MCF 10A (cell line): Measurements from ENCODE around the gene ZBTB49. TPM values are rescaled to one million over a fixed set of nuclear protein-coding genes. Genes with fewer than 3 reads are reported as not detected.

Source experiments
- BruUV-seq: library from RNA; stranded (reverse); fragments of 400-500 nt; replicated peaks from 2 replicates; lab custom pipeline; 2021; lab: Mats Ljungman, UMichigan
- CTCF ChIA-PET: fragments of 300-600 bp; sonication (Branson Sonifier 250); formaldehyde crosslinking; extraction: SDS; loops from one replicate; lab custom pipeline; 2021; ENCODE audit warnings: antibody characterized with exemption, inconsistent platforms; lab: Yijun Ruan, JAX
- POLR2A ChIA-PET: fragments of 300-600, 350-650 bp; sonication (Branson Sonifier 250); formaldehyde crosslinking; extraction: SDS; loops from one replicate; lab custom pipeline; 2020; ENCODE audit warnings: antibody characterized with exemption, inconsistent platforms; lab: Yijun Ruan, JAX
- DNase-seq: peaks from one replicate; pipeline ENCODE4 v3.0.0-alpha.2; 2018; ENCODE audit not compliant: unreplicated experiment
- H3K27ac Mint-ChIP-seq: one replicate; pipeline ENCODE4 v1.8.0; 2022; ENCODE audit warnings: mild to moderate bottlenecking, low read depth, mixed read lengths; ENCODE audit not compliant: unreplicated experiment
- H3K27me3 Mint-ChIP-seq: one replicate; pipeline ENCODE4 v1.8.0; 2022; ENCODE audit warnings: mixed read lengths; ENCODE audit not compliant: insufficient read depth, unreplicated experiment
- H3K36me3 Mint-ChIP-seq: one replicate; pipeline ENCODE4 v1.8.0; 2022; ENCODE audit warnings: mild to moderate bottlenecking, moderate library complexity, mixed read lengths; ENCODE audit not compliant: insufficient read depth, unreplicated experiment
- H3K4me1 Mint-ChIP-seq: one replicate; pipeline ENCODE4 v1.8.0; 2022; ENCODE audit warnings: mixed read lengths; ENCODE audit not compliant: insufficient read depth, unreplicated experiment
- H3K4me3 Mint-ChIP-seq: one replicate; pipeline ENCODE4 v1.8.0; 2022; ENCODE audit warnings: mild to moderate bottlenecking, moderate library complexity, mixed read lengths; ENCODE audit not compliant: unreplicated experiment
- H3K9me3 Mint-ChIP-seq: one replicate; pipeline ENCODE4 v1.8.0; 2022; ENCODE audit warnings: mixed read lengths; ENCODE audit not compliant: unreplicated experiment
- intact Hi-C: fragments of 100-400 bp; cut with micrococcal nuclease; formaldehyde crosslinking; loops from 2 replicates; pipeline ENCODE4 v1.14.1; 2022
- total RNA-seq: library from RNA; stranded (reverse); gene quantifications from 2 replicates; pipeline ENCODE4 v1.2.3, GENCODE V29; 2022
- TF ChIP-seq, protein P1 (sequence below): fragments of 200-600 bp; IDR thresholded peaks from one replicate; pipeline ENCODE4 v1.8.0; 2022; ENCODE audit warnings: antibody characterized with exemption, mild to moderate bottlenecking; ENCODE audit not compliant: unreplicated experiment

Gene ZBTB49
- total RNA-seq, 1 experiment from 2014 or later, result 5.9 TPM

DNA sequence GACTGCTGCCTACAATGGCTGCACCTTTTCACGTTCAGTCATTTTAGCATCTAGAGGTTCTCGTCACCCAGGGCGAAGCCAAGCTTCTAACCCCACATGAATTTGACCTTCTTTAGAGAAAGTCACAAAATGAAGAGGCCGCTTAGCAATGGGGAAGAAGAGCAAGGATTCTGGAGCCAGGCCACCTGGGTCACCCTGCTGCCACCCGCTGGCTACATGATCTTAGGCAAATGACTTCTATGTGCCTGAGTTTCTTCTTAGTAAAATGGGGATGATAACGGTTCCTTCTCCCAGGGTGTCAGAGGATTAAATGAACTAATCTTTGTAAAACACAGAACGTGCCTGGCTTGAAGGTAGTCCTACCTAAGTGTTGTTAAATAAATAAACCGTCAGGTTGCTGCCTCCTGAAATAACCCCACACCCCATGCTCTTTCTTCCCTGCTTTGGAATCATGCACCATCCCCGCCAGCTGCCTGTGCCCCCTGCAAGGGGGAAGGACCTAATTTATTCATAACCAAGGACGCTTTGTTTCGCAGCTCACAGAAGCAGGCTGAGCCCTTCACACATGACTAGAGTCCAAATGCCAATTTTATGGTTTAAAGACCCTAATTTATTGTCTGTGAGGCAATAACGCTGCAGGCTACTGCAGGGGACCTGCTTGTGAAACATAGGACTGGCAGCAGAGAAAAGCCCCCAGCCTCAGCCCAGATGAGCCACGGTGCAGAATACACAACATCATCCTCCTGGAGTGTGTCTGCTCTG lies 68.2 kb downstream of the ZBTB49 start:
- Mint-ChIP-seq H3K9me3 (no peaks in the 10 kb centered on the region), H3K4me1 (no peaks in the 10 kb centered on the region), H3K27me3 (peaks cover 16% of the 10 kb centered on the region), H3K36me3 (no peaks in the 10 kb centered on the region), H3K4me3 (no peak overlapping the region), H3K27ac (no peak overlapping the region)
- TF ChIP-seq, protein P1, sequence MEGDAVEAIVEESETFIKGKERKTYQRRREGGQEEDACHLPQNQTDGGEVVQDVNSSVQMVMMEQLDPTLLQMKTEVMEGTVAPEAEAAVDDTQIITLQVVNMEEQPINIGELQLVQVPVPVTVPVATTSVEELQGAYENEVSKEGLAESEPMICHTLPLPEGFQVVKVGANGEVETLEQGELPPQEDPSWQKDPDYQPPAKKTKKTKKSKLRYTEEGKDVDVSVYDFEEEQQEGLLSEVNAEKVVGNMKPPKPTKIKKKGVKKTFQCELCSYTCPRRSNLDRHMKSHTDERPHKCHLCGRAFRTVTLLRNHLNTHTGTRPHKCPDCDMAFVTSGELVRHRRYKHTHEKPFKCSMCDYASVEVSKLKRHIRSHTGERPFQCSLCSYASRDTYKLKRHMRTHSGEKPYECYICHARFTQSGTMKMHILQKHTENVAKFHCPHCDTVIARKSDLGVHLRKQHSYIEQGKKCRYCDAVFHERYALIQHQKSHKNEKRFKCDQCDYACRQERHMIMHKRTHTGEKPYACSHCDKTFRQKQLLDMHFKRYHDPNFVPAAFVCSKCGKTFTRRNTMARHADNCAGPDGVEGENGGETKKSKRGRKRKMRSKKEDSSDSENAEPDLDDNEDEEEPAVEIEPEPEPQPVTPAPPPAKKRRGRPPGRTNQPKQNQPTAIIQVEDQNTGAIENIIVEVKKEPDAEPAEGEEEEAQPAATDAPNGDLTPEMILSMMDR, result no peak
- no peak for DNase-seq
- intact Hi-C loops, result no loop called here
- no TSS peak for BruUV-seq
- ChIA-PET CTCF (interaction anchor here (0.5 to 1.2 kb wide), 4 partner anchors 16 to 121 kb away, joined by 3 to 4 read pairs (median 3); no protein-coding TSS in a partner anchor), POLR2A (interaction anchor here (0.6 kb wide), 1 partner anchor 29 kb away, joined by 3 read pairs; the partner anchor contains the start of gene NSG1)

DNA sequence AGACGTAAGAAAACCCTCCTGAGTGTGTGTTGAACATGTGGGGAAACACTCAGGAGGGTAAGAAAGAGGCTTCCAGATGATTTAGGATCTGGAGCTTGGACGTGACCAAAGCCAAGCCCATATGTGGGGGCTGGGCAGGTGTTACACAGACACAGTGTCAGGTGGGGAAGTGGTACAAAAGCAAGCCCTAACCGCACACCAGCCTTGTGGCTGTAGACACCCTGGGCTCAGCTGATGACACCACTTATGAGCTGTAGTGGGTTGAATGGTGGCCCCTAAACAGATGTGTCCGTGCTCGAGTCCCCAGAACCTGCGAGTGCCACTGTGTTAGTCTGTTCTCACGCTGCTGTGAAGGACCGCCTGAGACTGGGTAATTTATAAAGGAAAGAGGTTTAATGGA lies 71.8 kb downstream of the ZBTB49 start:
- H3K27me3 Mint-ChIP-seq, result no peaks in the 10 kb centered on the region
- no TSS peak for BruUV-seq
- intact Hi-C loops, result no loop called here
- H3K4me1 Mint-ChIP-seq, result no peaks in the 10 kb centered on the region
- no peak for DNase-seq
- TF ChIP-seq, protein P1, result no peak
- POLR2A ChIA-PET, result no interaction called here
- CTCF ChIA-PET, result no interaction called here
- no peaks in the 10 kb centered on the region for H3K36me3 Mint-ChIP-seq
- H3K4me3 Mint-ChIP-seq, result no peak overlapping the region
- H3K9me3 Mint-ChIP-seq, result peaks cover 10% of the 10 kb centered on the region
- H3K27ac Mint-ChIP-seq, result no peak overlapping the region

DNA sequence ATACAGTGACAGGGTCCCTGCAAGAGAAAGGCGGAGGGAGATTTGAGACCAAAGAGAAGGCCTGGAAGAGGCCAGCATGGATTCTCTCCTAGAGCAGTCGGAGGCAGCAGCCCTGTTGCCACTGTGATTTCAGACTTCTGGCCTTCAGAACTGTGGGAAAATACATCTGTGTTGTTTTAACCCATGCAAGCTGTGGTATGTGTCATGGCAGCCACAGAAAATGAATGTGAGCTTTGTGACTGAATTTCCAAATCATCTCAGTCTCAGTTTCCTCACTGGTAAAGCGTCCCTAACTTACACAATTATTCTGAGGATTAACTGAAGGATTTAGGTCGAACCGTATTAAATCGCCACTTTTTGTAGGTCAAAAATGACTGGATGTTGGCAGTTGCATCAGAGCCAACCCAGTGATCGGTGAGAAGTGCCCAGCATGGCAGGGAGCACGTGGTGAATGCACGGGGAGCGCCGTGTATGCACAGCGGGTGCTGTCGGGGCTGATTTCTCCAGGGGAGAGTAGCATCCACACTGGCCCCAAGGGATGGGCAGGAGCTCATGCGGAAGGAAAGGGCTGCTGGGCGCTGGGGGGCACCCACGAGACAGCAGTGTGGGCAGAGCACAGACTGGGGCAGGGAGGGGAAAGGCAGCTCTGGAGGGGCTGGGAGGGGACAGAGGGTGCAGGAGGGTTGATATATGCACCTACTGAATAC lies 73.1 kb downstream of the ZBTB49 start:
- Mint-ChIP-seq H3K27ac (no peak overlapping the region), H3K4me3 (no peak overlapping the region), H3K4me1 (no peaks in the 10 kb centered on the region), H3K36me3 (no peaks in the 10 kb centered on the region), H3K9me3 (peaks cover 10% of the 10 kb centered on the region), H3K27me3 (no peaks in the 10 kb centered on the region)
- DNase-seq, result no peak
- POLR2A ChIA-PET, result no interaction called here
- CTCF ChIA-PET, result interaction anchor here (0.6 kb wide), 1 partner anchor 13 kb away, joined by 3 read pairs; no protein-coding TSS in a partner anchor
- intact Hi-C loops, result no loop called here
- no TSS peak for BruUV-seq
- TF ChIP-seq, protein P1, result no peak

DNA sequence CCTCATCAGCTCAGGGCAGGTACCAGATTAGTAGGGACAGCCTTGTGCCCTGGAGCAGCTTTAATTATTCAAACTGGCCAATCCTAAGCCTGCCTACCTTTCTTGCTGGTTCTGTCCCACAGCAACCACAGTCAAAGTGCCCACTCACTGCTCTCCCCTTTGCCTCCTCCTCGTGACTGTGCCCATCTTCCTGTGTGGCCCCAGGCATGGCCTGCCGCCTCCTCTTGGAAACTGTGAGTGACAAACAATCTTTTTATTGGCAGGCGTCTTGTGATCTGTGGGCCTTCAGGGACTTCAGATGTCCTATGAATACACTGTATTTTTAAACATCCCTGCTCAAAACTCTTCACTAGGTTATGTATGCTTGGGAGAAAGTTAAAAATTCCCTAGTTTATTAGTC lies 74.0 kb downstream of the ZBTB49 start:
- ChIA-PET POLR2A (no interaction called here), CTCF (interaction anchor here (0.6 kb wide), 2 partner anchors 14 to 30 kb away, joined by 3 read pairs; no protein-coding TSS in a partner anchor)
- Mint-ChIP-seq H3K36me3 (no peaks in the 10 kb centered on the region), H3K27ac (no peak overlapping the region), H3K4me3 (no peak overlapping the region), H3K27me3 (no peaks in the 10 kb centered on the region), H3K4me1 (no peaks in the 10 kb centered on the region), H3K9me3 (peaks cover 10% of the 10 kb centered on the region)
- intact Hi-C loops, result no loop called here
- no TSS peak for BruUV-seq
- DNase-seq, result no peak
- TF ChIP-seq, protein P1, result no peak
